H1 (cell line): ENCODE results near the gene ICAM2. TPM values are rescaled to one million over a fixed set of nuclear protein-coding genes. Genes with fewer than 3 reads are reported as not detected.

Experiments
- BCL11A ChIP-seq, 2 experiments: IDR thresholded peaks; one replicate each; pipeline ENCODE4 v1.6.1; 2011; ENCODE audit warnings: low read depth in 2 of 2, low read length in 2 of 2, mild to moderate bottlenecking in 2 of 2
- E2F6 ChIP-seq: IDR thresholded peaks from 2 replicates; pipeline ENCODE4 v1.6.1; 2012; ENCODE audit warnings: inconsistent platforms
- ZNF274 ChIP-seq: IDR thresholded peaks from 2 replicates; pipeline ENCODE4 v1.7.0; 2012; ENCODE audit warnings: low read length, borderline replicate concordance; ENCODE audit errors: extremely low read depth
- polyA plus RNA-seq, 7 experiments: library from polyadenylated mRNA; depleted of rRNA in 3 of 7; stranded (reverse) in 5 of 7; unstranded in 2 of 7; fragments of >200 nt in 5 of 7; fragments of 200-250 nt in 2 of 7; gene quantifications; 1 replicate in 5 of 7; 2 replicates in 1 of 7; 4 replicates in 1 of 7; pipeline versions ENCODE4 v1.2.1 to v1.2.3, GENCODE V29; 2011 to 2013; ENCODE audit warnings: missing spikeins in 2 of 7, mixed read lengths in 2 of 7
- total RNA-seq: library from RNA; stranded (reverse); fragmentation: NEBNext Ultra II Directional; extraction: Animal tissue kit (Norgen Biotek cat#: 25700); gene quantifications from 2 replicates; pipeline ENCODE4 v1.2.1, GENCODE V29; 2021

ICAM2 gene
- total and polyA plus RNA-seq, 2 of the 8 experiments (the other 6 are each of a cell fraction or from before 2014, with no cell fraction given): 0.45 to 0.63 TPM

GRCh38 chr17:63989622-63990345 lies 30.6 kb downstream of the ICAM2 start (continued):
- TF ChIP-seq E2F6: no peak
- no peak for TF ChIP-seq ZNF274
- TF ChIP-seq BCL11A (IDR thresholded peaks at IDR 0.05; ENCODE audit: low read depth in 2 of 2, low read length in 2 of 2): no peak
- TF ChIP-seq, all 59 proteins: peak for 0
